Kidney epithelial cell (primary cell): ENCODE results near the gene C8A. TPM values are rescaled to one million over a fixed set of nuclear protein-coding genes. Genes with fewer than 3 reads are reported as not detected.

Experiments
- DNase-seq: peaks from one replicate; pipeline ENCODE4 v3.0.0-alpha.2; 2010; ENCODE audit warnings: low read depth
- H3K27me3 ChIP-seq: 2 replicates; pipeline ENCODE4 v1.6.0; 2011; ENCODE audit warnings: low read length; ENCODE audit not compliant: control insufficient read depth, insufficient read depth
- H3K36me3 ChIP-seq: 2 replicates; pipeline ENCODE4 v1.5.1; 2011; ENCODE audit warnings: low read length; ENCODE audit not compliant: control insufficient read depth, insufficient read depth
- H3K4me3 ChIP-seq: 2 replicates; pipeline ENCODE4 v1.5.1; 2011; ENCODE audit warnings: low read depth, mild to moderate bottlenecking, control low read depth, low read length
- CTCF ChIP-seq: IDR thresholded peaks from 2 replicates; pipeline ENCODE4 v1.5.1; 2011; ENCODE audit warnings: mild to moderate bottlenecking, moderate library complexity, low read length, control low read depth, inconsistent platforms; ENCODE audit not compliant: insufficient read depth, poor library complexity, severe bottlenecking
- total RNA-seq: library from RNA; depleted of rRNA; stranded (reverse); fragments of >200 nt; gene quantifications from 2 replicates; pipeline ENCODE4 v1.2.3, GENCODE V29; 2015

The C8A gene
- total RNA-seq, 1 donor from 2014 or later = not detected

GRCh38 chr1:56850922-56851321 lies 3.7 kb upstream of the C8A start:
- no peak overlapping the region for H3K4me3 ChIP-seq
- no peak for TF ChIP-seq CTCF
- H3K27me3 ChIP-seq = no peaks in the 10 kb centered on the region
- no peak for DNase-seq
- no peaks in the 10 kb centered on the region for H3K36me3 ChIP-seq

GRCh38 chr1:56852476-56852875 lies 2.1 kb upstream of the C8A start:
- no peak for TF ChIP-seq CTCF

GRCh38 chr1:56855190-56855589 lies 593 bp downstream of the C8A start:
- no peak for DNase-seq
- Histone ChIP-seq H3K36me3 (no peaks in the 10 kb centered on the region), H3K27me3 (no peaks in the 10 kb centered on the region), H3K4me3 (no peak overlapping the region)
- no peak for TF ChIP-seq CTCF

More at GRCh38 chr1:56852476-56852875, 2.1 kb upstream of the C8A start:
- no peaks in the 10 kb centered on the region for H3K27me3 ChIP-seq
- H3K4me3 ChIP-seq = no peak overlapping the region
- no peak for DNase-seq
- no peaks in the 10 kb centered on the region for H3K36me3 ChIP-seq

GRCh38 chr1:56856186-56856585 lies 1.6 kb downstream of the C8A start:
- no peak for DNase-seq
- H3K27me3 ChIP-seq = no peaks in the 10 kb centered on the region
- H3K4me3 ChIP-seq = no peak overlapping the region
- TF ChIP-seq CTCF = no peak
- H3K36me3 ChIP-seq = no peaks in the 10 kb centered on the region

GRCh38 chr1:56859287-56859686 lies 4.7 kb downstream of the C8A start:
- Histone ChIP-seq H3K4me3 (no peak overlapping the region), H3K27me3 (no peaks in the 10 kb centered on the region), H3K36me3 (no peaks in the 10 kb centered on the region)
- TF ChIP-seq CTCF = no peak
- no peak for DNase-seq

GRCh38 chr1:56863265-56863992 lies 8.8 kb downstream of the C8A start:
- Histone ChIP-seq H3K36me3 (no peaks in the 10 kb centered on the region), H3K4me3 (no peak overlapping the region), H3K27me3 (no peaks in the 10 kb centered on the region)
- TF ChIP-seq CTCF = no peak
- no peak for DNase-seq
